ENCODE data around the gene DOCK9. TPM values are rescaled to one million over a fixed set of nuclear protein-coding genes. Genes with fewer than 3 reads are reported as not detected.

DOCK9 gene, protein sequence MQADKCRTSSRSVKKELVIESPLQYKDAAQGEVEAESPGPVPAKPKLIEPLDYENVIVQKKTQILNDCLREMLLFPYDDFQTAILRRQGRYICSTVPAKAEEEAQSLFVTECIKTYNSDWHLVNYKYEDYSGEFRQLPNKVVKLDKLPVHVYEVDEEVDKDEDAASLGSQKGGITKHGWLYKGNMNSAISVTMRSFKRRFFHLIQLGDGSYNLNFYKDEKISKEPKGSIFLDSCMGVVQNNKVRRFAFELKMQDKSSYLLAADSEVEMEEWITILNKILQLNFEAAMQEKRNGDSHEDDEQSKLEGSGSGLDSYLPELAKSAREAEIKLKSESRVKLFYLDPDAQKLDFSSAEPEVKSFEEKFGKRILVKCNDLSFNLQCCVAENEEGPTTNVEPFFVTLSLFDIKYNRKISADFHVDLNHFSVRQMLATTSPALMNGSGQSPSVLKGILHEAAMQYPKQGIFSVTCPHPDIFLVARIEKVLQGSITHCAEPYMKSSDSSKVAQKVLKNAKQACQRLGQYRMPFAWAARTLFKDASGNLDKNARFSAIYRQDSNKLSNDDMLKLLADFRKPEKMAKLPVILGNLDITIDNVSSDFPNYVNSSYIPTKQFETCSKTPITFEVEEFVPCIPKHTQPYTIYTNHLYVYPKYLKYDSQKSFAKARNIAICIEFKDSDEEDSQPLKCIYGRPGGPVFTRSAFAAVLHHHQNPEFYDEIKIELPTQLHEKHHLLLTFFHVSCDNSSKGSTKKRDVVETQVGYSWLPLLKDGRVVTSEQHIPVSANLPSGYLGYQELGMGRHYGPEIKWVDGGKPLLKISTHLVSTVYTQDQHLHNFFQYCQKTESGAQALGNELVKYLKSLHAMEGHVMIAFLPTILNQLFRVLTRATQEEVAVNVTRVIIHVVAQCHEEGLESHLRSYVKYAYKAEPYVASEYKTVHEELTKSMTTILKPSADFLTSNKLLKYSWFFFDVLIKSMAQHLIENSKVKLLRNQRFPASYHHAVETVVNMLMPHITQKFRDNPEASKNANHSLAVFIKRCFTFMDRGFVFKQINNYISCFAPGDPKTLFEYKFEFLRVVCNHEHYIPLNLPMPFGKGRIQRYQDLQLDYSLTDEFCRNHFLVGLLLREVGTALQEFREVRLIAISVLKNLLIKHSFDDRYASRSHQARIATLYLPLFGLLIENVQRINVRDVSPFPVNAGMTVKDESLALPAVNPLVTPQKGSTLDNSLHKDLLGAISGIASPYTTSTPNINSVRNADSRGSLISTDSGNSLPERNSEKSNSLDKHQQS (N-terminal part only)
- 46.2 and 122 TPM in 2 replicates for total RNA-seq (ENCODE audit: low replicate concordance)
- long read RNA-seq, partial matches to known transcripts, result 32 of 39 reads
- long read RNA-seq, other reads (novel, unspliced or antisense), result 7 of 39 reads

DNA sequence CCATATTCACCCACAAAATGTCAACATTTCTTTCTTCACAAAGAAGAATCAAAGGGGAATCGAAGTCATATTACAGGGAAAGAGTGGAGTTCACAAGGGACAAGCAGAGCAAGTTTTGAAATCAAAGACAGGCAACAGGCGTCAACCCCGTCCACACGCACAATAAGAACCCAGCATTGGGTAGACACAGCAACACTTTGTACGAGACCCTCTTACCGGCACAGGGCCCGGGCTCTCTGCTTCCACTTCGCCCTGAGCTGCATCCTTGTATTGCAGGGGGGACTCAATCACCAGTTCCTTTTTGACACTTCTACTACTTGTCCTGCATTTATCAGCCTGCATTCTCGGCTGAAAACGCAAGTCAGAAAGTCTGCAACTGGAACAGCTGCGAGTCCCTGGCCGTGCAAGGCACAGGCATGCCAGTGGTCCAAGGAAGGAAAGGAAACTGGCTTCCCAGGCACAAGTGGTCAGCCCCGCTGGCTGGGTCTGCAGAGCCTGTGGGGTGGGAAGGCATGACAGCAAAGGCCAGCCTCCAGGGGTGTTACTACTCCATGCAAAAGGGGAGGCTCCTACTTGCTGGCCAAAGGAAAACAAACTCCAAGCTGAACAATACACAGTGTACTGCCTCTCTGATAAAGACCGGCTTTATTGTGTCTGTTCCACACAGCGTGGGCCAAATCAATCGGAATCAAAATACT lies at the start of gene DOCK9:
Gene DOCK9 (minus strand): TSS at position 497 of the 698 bp plus-strand sequence. CDS start 155 bp downstream, at position 342.
- no peaks in the 10 kb centered on the region for H3K9me3 Mint-ChIP-seq

DNA sequence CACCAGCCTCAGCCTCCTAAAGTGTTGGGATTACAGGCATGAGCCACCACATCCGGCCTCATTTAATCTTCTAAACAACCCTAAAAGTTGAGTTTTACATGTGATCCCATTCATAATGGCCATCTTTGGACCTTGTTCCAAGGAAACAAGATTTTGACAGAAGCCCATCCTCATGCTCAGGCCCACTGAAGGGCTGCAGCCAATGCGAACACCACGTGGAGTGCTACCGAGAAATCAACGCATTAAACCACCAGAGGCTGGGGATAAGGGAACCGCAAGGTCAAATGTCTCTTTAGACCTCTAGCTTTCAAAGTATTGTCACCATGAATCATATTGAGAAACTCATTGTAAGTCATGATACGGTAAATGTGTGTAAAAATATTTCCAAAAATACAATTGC lies 49.4 kb upstream of the DOCK9 start:
- Mint-ChIP-seq H3K27me3 (no peaks in the 10 kb centered on the region), H3K4me3 (no peak overlapping the region)
- DNase-seq (ENCODE audit: extremely low spot score, unreplicated experiment), result no peak

More for the DNA sequence above, at the start of gene DOCK9:
- peak within 1 kb of the TSS; percentile 71 for H3K27ac Mint-ChIP-seq
- no peak for DNase-seq (ENCODE audit: extremely low spot score, unreplicated experiment)
- H3K27me3 Mint-ChIP-seq, result no peaks in the 10 kb centered on the region
- TF ChIP-seq, protein P1, sequence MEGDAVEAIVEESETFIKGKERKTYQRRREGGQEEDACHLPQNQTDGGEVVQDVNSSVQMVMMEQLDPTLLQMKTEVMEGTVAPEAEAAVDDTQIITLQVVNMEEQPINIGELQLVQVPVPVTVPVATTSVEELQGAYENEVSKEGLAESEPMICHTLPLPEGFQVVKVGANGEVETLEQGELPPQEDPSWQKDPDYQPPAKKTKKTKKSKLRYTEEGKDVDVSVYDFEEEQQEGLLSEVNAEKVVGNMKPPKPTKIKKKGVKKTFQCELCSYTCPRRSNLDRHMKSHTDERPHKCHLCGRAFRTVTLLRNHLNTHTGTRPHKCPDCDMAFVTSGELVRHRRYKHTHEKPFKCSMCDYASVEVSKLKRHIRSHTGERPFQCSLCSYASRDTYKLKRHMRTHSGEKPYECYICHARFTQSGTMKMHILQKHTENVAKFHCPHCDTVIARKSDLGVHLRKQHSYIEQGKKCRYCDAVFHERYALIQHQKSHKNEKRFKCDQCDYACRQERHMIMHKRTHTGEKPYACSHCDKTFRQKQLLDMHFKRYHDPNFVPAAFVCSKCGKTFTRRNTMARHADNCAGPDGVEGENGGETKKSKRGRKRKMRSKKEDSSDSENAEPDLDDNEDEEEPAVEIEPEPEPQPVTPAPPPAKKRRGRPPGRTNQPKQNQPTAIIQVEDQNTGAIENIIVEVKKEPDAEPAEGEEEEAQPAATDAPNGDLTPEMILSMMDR (conservative IDR thresholded peaks at IDR 0.05), result no peak
- H3K4me1 Mint-ChIP-seq (ENCODE audit: unreplicated experiment), result peaks cover 38% of the 10 kb centered on the region
- peak within 1 kb of the TSS; percentile 78 for H3K4me3 Mint-ChIP-seq
- no peaks in the 10 kb centered on the region for H3K36me3 Mint-ChIP-seq

DNA sequence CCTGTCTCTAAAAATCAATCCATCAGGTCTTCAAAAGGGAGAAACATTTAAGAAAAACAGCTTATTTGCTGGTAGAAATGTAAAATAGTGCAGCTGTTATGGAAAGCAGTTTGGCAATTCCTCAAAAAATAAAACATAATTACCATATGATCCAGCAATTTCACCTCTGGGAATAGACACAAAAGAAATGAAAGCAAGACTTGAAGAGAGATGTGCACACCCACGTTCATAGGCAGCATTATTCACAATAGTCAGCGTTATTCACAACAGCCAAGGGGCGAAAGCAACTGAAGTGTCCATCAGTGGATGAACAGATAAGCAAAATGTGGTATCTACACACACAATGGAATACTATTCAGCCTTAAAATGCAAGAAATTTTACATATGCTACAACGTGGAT lies 45.1 kb upstream of the DOCK9 start:
- DNase-seq (ENCODE audit: extremely low spot score, unreplicated experiment), result no peak
- Mint-ChIP-seq H3K9me3 (no peaks in the 10 kb centered on the region), H3K36me3 (no peaks in the 10 kb centered on the region), H3K27ac (no peak overlapping the region), H3K27me3 (no peaks in the 10 kb centered on the region), H3K4me3 (peak overlapping the region; percentile 1), H3K4me1 (ENCODE audit: unreplicated experiment) (peaks cover 7% of the 10 kb centered on the region)
- TF ChIP-seq, protein P1 (conservative IDR thresholded peaks at IDR 0.05), result no peak

More for the DNA sequence above, 49.4 kb upstream of the DOCK9 start:
- Mint-ChIP-seq H3K36me3 (no peaks in the 10 kb centered on the region), H3K9me3 (peaks cover 5% of the 10 kb centered on the region), H3K4me1 (ENCODE audit: unreplicated experiment) (peaks cover 11% of the 10 kb centered on the region), H3K27ac (no peak overlapping the region)
- TF ChIP-seq, protein P1 (conservative IDR thresholded peaks at IDR 0.05), result no peak

DNA sequence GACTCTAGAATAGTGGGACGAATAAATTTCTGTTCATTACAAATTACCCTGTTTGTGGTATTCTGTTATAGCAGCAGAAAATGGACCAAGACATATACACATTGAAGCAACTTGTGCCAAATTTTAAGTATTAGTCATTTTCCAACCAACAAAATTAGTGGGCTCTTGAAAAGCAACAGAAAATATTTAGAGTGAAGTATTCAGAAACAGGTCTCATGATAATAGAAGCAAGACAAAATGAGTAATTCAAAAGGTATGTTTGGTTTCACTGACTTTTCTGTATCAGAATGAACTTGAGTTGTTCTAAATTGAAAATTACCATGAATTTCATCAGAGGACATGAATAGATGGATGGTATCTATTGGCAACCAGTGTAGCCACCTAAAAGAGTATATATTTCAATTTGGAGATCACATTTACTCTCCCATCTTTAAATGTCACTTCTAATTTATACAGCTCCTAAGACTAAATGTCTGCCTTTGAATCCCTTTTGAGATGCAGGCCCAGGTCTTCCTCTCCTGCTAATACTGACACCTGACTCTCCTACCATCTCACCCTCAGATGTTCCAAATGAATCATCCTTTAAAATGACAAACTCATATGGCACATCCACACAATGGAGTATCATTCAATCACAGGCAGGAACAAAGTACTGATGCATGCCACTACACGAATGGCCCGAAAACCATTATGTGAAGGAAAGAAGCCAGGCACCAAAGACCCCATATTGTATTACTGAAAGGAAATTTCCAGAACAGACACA lies 40.7 kb upstream of the DOCK9 start:
- H3K27ac Mint-ChIP-seq, result no peak overlapping the region
- no peak for DNase-seq (ENCODE audit: extremely low spot score, unreplicated experiment)
- TF ChIP-seq, protein P1 (conservative IDR thresholded peaks at IDR 0.05), result no peak
- H3K4me3 Mint-ChIP-seq, result no peak overlapping the region
- no peaks in the 10 kb centered on the region for H3K27me3 Mint-ChIP-seq
- H3K4me1 Mint-ChIP-seq (ENCODE audit: unreplicated experiment), result peaks cover 22% of the 10 kb centered on the region
- H3K36me3 Mint-ChIP-seq, result no peaks in the 10 kb centered on the region
- H3K9me3 Mint-ChIP-seq, result no peaks in the 10 kb centered on the region

All from type B pancreatic cell (in vitro differentiated cells).